Hematopoietic multipotent progenitor cell treated with erythropoietin and hydrocortisone succinate and interleukin-3 and kit ligand, for 8 days (in vitro differentiated cells): ENCODE results near the gene SLC36A2.
"Not testable (repeated sequence)": the region's sequence is repeated elsewhere in the genome, so short reads cannot be mapped to it uniquely, and the experiment has no call there.

Experiments
- DNase-seq: peaks from one replicate; pipeline ENCODE4 v3.0.0-alpha.2; 2015

The SLC36A2 gene

GRCh38 chr5:151347369-151347768 lies at the start of gene SLC36A2:
TSS of gene SLC36A2 (minus strand) at chr5:151347559. CDS start at chr5:151347460, 99 bp downstream.
- no peak for DNase-seq

DNA sequence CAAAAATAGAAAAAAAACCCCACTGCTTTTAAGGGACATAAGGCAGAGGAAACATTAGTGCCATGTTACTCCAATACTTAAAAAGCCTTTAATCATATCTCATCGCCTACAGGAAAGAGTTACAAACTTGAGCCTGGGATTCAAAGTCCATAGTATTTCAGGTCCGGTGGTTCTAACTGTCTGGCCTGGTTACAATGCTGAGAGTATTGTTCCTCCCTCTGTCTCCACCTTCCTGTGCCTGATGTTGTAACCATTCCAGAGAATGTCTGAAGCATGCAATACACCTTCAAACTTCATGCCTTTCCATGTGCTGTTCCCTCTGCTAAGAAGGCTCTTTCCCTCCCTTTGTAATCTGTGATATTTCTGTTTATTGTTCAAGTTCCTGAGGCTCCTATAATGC lies 41.6 kb upstream of the SLC36A2 start:
- no peak for DNase-seq

DNA sequence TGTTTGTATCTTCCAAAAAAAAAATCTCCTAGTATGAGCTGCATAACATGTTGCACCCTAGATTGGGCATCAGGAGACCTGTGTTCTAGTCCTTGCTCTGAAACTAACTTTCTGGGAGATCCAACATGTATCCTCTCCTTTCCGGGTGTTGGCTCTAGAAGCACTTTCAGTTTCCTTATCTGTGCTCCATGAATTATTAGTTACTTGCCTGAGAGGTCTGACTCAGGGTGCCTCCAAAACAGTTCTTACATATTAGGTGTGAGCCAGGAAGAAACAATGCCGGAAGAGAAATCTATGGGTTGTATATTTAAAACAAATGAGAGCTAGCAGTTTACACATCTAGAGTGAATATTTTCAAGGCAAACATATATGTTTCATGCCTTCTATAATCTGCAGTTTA lies 36.7 kb upstream of the SLC36A2 start:
- DNase-seq: no peak

GRCh38 chr5:151383011-151383410 lies 35.7 kb upstream of the SLC36A2 start:
- no peak for DNase-seq

DNA sequence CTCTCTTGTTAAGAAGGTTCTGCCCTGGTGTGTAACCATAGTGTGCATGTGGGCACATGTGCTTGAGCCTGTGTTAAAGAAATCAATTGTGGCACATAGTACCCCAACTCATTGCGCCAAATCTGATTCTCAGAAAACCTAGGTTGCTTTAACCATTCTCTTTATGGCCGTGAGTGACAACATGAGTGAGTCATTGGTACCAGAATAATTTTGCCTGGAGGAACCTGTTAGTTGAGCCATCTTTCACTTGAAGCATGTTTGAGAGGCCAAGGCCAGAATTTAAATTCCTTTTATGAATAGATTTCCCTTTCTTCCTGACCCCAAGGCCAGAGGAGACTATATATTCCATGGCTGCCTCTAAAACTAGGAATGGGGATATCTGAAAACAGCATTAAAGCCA lies 35.2 kb upstream of the SLC36A2 start:
- DNase-seq: no peak

- no peak for DNase-seq
Measured at GRCh38 chr5:151381899-151382298, 34.5 kb upstream of the SLC36A2 start.

DNA sequence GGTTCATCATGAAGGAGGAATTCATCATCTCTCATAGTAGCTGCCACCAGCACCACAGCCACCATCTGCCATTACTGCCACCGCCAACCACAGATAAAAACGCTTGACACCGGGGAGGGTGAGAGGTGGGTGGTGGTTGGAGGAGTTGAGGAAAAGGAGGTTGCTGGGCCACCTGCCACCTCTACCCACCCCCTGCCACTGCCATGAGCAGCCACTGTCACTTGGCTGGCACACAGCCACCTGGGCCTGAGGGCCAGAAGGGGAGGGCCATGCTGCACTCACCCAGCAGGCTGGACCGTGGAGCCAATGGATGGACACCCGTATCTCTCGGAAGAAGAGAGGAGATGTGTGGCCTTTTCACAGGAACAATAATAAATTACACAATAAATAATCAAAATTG lies 31.3 kb upstream of the SLC36A2 start:
- no peak for DNase-seq

DNA sequence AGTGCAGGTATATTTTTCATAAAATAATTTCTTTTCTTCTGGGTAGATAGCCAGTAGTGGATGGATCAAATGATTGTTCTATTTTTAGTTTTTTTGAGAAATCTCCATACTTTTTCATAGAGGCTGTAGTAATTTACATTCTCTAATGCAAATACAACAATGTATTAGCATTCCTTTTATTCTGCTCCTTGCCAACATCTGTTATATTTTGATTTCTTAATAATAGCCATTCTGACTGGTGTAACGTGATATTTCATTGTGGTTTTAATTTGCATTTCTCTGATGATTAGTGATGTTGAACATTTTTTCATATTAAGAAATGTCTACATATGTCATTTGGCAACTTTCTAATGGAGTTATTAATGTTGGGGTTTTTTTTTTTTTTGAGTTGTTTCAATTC lies 27.2 kb upstream of the SLC36A2 start:
- DNase-seq: no peak

- not testable (repeated sequence) for DNase-seq
Measured at GRCh38 chr5:151367038-151367437, 19.7 kb upstream of the SLC36A2 start.

DNA sequence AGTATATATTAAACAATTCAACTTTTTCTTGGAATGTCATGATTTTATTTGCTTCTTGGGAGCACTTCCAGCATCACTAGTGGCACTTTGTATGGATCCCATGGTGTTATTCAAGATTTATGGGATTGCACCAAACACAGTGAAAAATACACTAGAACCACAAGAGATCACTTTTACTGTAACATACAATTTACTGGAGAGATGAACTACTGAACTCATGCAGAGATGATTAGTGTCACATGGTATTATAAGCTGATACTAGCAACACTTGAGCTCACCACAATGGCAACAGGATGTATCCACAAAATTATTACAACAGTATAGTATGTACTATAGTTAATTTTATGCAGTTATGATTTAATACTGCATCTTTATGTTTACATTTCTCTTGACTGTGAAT lies 16.3 kb upstream of the SLC36A2 start:
- DNase-seq: no peak

- DNase-seq: no peak
Measured at GRCh38 chr5:151362970-151363369, 15.6 kb upstream of the SLC36A2 start.

- DNase-seq: no peak
Measured at GRCh38 chr5:151359391-151359790, 12.0 kb upstream of the SLC36A2 start.

DNA sequence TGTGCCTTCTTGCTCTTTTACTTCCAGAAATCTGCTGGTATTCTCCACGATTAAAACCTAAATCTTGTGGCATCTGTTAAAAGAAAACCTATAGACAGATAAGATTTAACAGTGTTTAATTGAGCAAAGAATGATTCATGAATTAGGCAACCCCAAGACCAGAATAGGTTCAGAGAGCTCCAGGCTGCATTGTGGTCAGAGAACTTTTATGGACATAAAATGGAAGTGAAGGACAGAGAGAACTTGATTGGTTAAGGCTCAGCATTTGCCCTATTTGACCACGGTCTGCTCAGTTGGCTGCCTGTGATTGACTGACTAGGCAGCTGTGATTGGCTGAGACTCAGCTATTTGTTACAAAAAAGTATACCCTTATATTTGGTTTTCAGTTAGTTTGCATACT lies 10.4 kb upstream of the SLC36A2 start:
- DNase-seq: no peak

DNA sequence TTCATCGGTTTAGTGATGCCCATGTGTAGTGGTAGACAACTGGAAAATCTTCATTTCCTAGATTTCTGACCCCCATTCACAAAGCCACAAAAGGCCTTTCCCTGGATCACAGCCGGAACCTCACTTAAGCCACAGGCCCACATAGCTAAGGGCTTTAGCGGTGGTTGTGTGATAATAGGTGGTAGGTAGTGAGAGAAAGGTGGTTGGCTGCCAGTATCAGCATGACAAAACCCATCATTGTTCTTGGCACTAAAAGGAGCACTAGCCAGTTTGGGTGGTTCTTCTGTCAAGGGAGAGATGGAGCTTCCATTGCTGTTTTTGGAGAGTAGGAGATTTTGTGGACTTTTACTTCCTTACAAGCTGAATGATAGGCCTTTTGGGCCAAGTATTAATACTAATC lies 9.7 kb upstream of the SLC36A2 start:
- DNase-seq: no peak

GRCh38 chr5:151351671-151352070 lies 4.3 kb upstream of the SLC36A2 start:
- DNase-seq: no peak

GRCh38 chr5:151348789-151349188 lies 1.4 kb upstream of the SLC36A2 start:
- DNase-seq: no peak

- no peak for DNase-seq
Measured at GRCh38 chr5:151345808-151346478, 1.4 kb downstream of the SLC36A2 start.

- no peak for DNase-seq
Measured at GRCh38 chr5:151345187-151345807, 2.1 kb downstream of the SLC36A2 start.

DNA sequence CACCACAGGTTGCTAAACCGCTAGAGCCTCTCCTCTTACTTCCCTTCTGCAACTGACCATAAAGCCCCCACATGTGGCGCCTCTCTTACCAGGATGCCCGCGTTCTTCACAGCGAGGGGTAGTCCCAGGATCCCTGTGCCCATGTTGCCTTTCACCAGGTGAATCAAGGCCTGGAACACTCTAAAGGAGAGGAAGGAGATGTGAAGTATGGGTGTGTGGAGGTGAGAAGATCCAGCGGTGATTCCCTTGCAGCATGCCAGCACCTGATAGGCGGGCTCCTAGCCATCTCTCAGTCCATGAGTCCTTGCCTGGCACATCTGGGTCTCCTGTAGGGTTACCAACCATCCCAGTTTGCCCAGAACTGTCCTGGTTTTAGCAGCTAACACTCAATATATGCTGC lies 3.3 kb downstream of the SLC36A2 start:
- DNase-seq: no peak

DNA sequence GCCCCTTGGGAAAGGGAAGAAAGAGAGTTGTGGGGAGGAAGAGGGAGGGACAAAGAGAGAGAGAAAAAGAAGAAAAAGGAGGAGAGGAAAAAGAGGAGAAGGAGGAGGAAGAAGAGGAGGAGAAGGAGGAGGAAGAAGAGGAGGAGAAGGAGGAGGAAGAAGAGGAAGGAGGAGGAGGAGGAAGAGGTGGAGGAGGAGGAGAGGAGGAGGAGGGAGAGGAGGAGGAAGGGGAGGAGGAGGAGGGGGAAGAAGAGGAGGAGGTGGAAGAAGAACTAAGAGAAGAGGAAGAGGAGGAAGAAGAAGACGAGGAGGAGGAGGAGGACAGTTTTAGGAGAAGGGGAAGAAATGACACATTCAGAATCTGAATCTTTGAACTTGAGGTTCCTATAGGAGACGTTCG lies 7.4 kb downstream of the SLC36A2 start:
- no peak for DNase-seq

- no peak for DNase-seq
Measured at GRCh38 chr5:151338734-151339133, 8.6 kb downstream of the SLC36A2 start.

DNA sequence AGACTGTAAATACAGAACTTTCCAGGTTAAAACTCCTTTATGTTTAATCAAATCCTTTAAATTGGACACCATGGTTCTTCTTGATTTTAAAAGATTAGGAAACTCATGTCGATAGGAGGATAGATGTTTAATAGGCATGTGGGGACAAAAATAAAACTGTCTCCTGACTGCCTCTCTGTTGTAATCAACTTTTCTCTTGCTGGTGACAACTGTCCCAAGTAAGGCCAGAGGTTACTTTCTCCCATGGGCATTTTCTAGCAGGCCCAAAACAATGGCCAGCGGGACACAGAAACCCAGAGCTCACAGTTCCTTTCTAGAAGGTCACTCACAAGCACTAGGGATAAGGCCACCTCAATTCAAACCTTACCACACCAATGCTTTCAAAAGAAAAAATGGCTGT lies 14.5 kb downstream of the SLC36A2 start:
- no peak for DNase-seq

- no peak for DNase-seq
Measured at GRCh38 chr5:151328734-151329133, 18.6 kb downstream of the SLC36A2 start.

DNA sequence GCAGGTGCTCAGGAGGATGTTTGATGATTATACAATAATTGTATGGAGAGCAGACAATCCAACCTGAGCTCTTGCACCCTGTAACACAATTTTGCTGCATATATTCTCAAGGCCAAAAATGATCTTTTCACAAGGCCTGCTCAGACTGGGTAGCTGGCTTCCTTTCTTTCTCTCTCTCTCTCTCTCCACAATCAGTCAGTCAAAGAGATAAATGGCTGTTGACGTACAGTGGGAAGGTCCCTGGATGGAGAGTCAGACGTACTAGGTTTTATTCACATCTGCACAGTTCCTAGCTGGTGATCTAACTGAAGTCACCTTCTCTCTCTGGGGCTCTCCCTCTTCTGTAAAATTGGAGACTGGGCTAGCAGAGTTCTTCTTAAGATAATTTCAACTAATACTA lies 19.8 kb downstream of the SLC36A2 start:
- no peak for DNase-seq

DNA sequence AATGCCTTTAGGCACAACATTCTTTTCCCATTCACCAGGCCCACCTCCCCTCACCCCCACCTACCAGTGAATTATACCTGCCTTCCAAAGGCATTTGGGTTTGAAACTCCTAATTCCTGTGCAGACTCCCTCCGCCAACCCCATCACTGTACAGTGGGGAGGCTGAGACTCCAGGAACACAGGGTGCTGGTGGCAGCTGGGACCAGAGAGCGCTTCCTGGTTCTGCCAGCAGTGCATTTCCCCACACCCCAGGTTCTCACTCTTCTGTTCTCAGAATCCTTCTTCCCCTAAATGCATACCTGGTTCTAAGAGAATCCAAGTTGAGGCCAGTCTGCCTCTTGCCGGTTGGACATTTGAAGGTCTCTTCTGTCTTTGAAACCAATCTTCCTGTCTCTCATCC lies 21.1 kb downstream of the SLC36A2 start:
- DNase-seq: no peak
